Endothelial cell of umbilical vein (primary cell): ENCODE results near the gene LGI2. TPM values are rescaled to one million over a fixed set of nuclear protein-coding genes. Genes with fewer than 3 reads are reported as not detected.

Experiments used
- BruUV-seq: library from RNA; stranded (reverse); fragments of 400-500 nt; replicated peaks from 2 replicates; lab custom pipeline; 2021; lab: Mats Ljungman, UMichigan
- CTCF ChIA-PET: fragments of 300-600, 350-600 bp; sonication (Branson Sonifier 250); formaldehyde crosslinking; loops from one replicate; lab custom pipeline; 2021; ENCODE audit warnings: antibody characterized with exemption, inconsistent platforms; lab: Charles Lee
- POLR2A ChIA-PET: fragments of 300-600, 350-600 bp; sonication (Branson Sonifier 250); formaldehyde crosslinking; loops from one replicate; lab custom pipeline; 2021; ENCODE audit warnings: antibody characterized with exemption, inconsistent platforms; lab: Charles Lee
- DNase-seq: peaks from one replicate; pipeline ENCODE4 v3.0.0-alpha.2; 2011; ENCODE audit warnings: low read depth, low spot score
- FAIRE-seq: peaks from 2 replicates; lab custom pipeline; 2011; peaks lifted over from hg19 to GRCh38; lab: Jason Lieb, UNC
- H2AFZ ChIP-seq: 2 replicates; pipeline ENCODE4 v1.6.0; 2012; ENCODE audit warnings: low read depth, low read length, control low read depth, inconsistent platforms
- H3K27ac ChIP-seq: 2 replicates; pipeline ENCODE4 v1.5.1; 2011; ENCODE audit warnings: low read depth, mild to moderate bottlenecking, control low read depth, low read length, moderate library complexity; ENCODE audit not compliant: insufficient read depth
- H3K27me3 ChIP-seq, 2 experiments: 2 replicates each; pipeline versions ENCODE4 v1.6.0 to v1.6.1; 2011; ENCODE audit warnings: low read length in 2 of 2, mixed read lengths in 1 of 2; ENCODE audit not compliant: control insufficient read depth in 2 of 2, insufficient read depth in 2 of 2
- H3K36me3 ChIP-seq, 2 experiments: 2 replicates in 1 of 2; 3 replicates in 1 of 2; pipeline ENCODE4 v1.5.1; 2011; ENCODE audit warnings: low read length in 2 of 2, mild to moderate bottlenecking in 1 of 2, moderate library complexity in 1 of 2; ENCODE audit not compliant: control insufficient read depth in 2 of 2, insufficient read depth in 2 of 2; ENCODE audit errors: extremely low read depth in 1 of 2
- H3K4me1 ChIP-seq: 3 replicates; pipeline ENCODE4 v1.5.1; 2011; ENCODE audit warnings: mild to moderate bottlenecking, low read length; ENCODE audit not compliant: control insufficient read depth, insufficient read depth; ENCODE audit errors: extremely low read depth
- H3K4me2 ChIP-seq: 2 replicates; pipeline ENCODE4 v1.6.1; 2011; ENCODE audit warnings: low read length, control low read depth, mixed read lengths; ENCODE audit not compliant: insufficient read depth
- H3K4me3 ChIP-seq, 3 experiments: fragments of 200-600 bp in 1 of 3; sonication (generic), shearing (Covaris generic) in 1 of 3; replicated peaks in 1 of 3; 2 replicates each; pipeline ENCODE4 v1.5.1; 2011 to 2016; ENCODE audit warnings: control low read depth in 3 of 3, low read length in 3 of 3, mild to moderate bottlenecking in 2 of 3, inconsistent platforms in 1 of 3, low read depth in 1 of 3, moderate library complexity in 1 of 3; ENCODE audit not compliant: insufficient read depth in 1 of 3
- H3K79me2 ChIP-seq: 2 replicates; pipeline ENCODE4 v1.6.0; 2012; ENCODE audit warnings: low read length, inconsistent platforms; ENCODE audit not compliant: control insufficient read depth, insufficient read depth
- H3K9ac ChIP-seq: replicated peaks from 2 replicates; pipeline ENCODE3; 2011; ENCODE audit warnings: low read length, control low read depth; ENCODE audit not compliant: insufficient read depth; ENCODE audit errors: extremely low read depth
- H3K9me1 ChIP-seq: replicated peaks from 3 replicates; pipeline ENCODE4 v1.6.0; 2011; ENCODE audit warnings: mild to moderate bottlenecking, low read length; ENCODE audit not compliant: control insufficient read depth, insufficient read depth; ENCODE audit errors: extremely low read depth
- H3K9me3 ChIP-seq: replicated peaks from 2 replicates; pipeline ENCODE4 v1.5.1; 2012; ENCODE audit warnings: low read length, inconsistent platforms; ENCODE audit not compliant: control insufficient read depth, insufficient read depth
- H4K20me1 ChIP-seq: replicated peaks from 2 replicates; pipeline ENCODE3; 2011; ENCODE audit warnings: mild to moderate bottlenecking, low read length; ENCODE audit not compliant: control insufficient read depth, insufficient read depth; ENCODE audit errors: extremely low read depth
- CTCF ChIP-seq, 2 donors: IDR thresholded peaks; 1 replicate in 1 of 2; 2 replicates in 1 of 2; pipeline ENCODE4 v1.5.1; 2011; ENCODE audit warnings: low read length in 2 of 2, mild to moderate bottlenecking in 2 of 2, moderate library complexity in 2 of 2, control low read depth in 1 of 2, inconsistent platforms in 1 of 2, low read depth in 1 of 2; ENCODE audit not compliant: insufficient read depth in 1 of 2; ENCODE audit errors: extremely low read depth in 1 of 2
- EZH2 ChIP-seq: IDR thresholded peaks from 2 replicates; pipeline ENCODE4 v1.6.1; 2012; ENCODE audit warnings: borderline replicate concordance, low read depth, mild to moderate bottlenecking, moderate library complexity, low read length, inconsistent platforms; ENCODE audit not compliant: severe bottlenecking
- GATA2 ChIP-seq: IDR thresholded peaks from 2 replicates; pipeline ENCODE4 v1.7.0; 2011; ENCODE audit warnings: low read depth, mild to moderate bottlenecking, moderate library complexity, mixed read lengths, low read length; ENCODE audit not compliant: insufficient read length, insufficient read depth
- JUN ChIP-seq: IDR thresholded peaks from 2 replicates; pipeline ENCODE4 v1.6.1; 2011; ENCODE audit warnings: borderline replicate concordance, low read depth; ENCODE audit not compliant: insufficient read length, insufficient read depth
- MAX ChIP-seq: IDR thresholded peaks from 2 replicates; pipeline ENCODE4 v1.6.1; 2011; ENCODE audit not compliant: insufficient read depth, insufficient read length
- MYC ChIP-seq: IDR thresholded peaks from one replicate; pipeline ENCODE4 v1.6.1; 2011; ENCODE audit warnings: mild to moderate bottlenecking, low read depth, low read length
- POLR2A ChIP-seq: IDR thresholded peaks from 2 replicates; pipeline ENCODE4 v1.6.1; 2012; ENCODE audit warnings: low read depth, mild to moderate bottlenecking, control low read depth, low read length
- POLR2AphosphoS5 ChIP-seq: IDR thresholded peaks from 2 replicates; pipeline ENCODE4 v1.6.1; 2012; ENCODE audit warnings: low read depth, mild to moderate bottlenecking, control low read depth, low read length, moderate library complexity; ENCODE audit not compliant: insufficient read depth
- dilution Hi-C: fragments of 300-500 bp; cut with MboI; formaldehyde crosslinking; loops from one replicate; pipeline ENCODE4 v1.15.0; 2019; ENCODE audit warnings: low sequenced_read_pairs; ENCODE audit not compliant: extremely low pct_ligation_motif_present
- intact Hi-C: fragments of 100-400 bp; cut with micrococcal nuclease; formaldehyde crosslinking; loops from one replicate; pipeline ENCODE4 v1.10.0; 2022
- polyA plus RNA-seq, 4 experiments: library from polyadenylated mRNA; depleted of rRNA in 3 of 4; stranded (reverse) in 3 of 4; unstranded in 1 of 4; fragments of >200 nt; gene quantifications; 2 replicates each; pipeline versions ENCODE4 v1.2.1 to v1.2.3, GENCODE V29; 2011 to 2012; ENCODE audit warnings: missing spikeins in 1 of 4
- total RNA-seq: library from RNA; stranded (reverse); gene quantifications from 2 replicates; pipeline ENCODE4 v1.2.3, GENCODE V29; 2021

The LGI2 gene
- total and polyA plus RNA-seq, 2 donors (not counting 3 experiments of a cell fraction or from before 2014, with no cell fraction given), result not detected

GRCh38 chr4:25061602-25062001, 30.9 kb upstream of the LGI2 start:
- DNase-seq (no peak), FAIRE-seq (no peak)
- Histone ChIP-seq H3K27ac (no peak overlapping the region), H3K4me2 (no peak overlapping the region), H2AFZ (no peak overlapping the region), H3K9ac (no peak overlapping the region), H3K27me3 (peaks cover 0 to 9% of the 10 kb centered on the region in 2 experiments), H3K36me3 (no peaks in the 10 kb centered on the region), H3K9me1 (no peaks in the 10 kb centered on the region), H3K4me1 (no peaks in the 10 kb centered on the region), H3K4me3 (no peak overlapping the region), H4K20me1 (no peaks in the 10 kb centered on the region), H3K9me3 (no peaks in the 10 kb centered on the region), H3K79me2 (no peaks in the 10 kb centered on the region)
- ChIA-PET POLR2A (no interaction called here), CTCF (no interaction called here)
- no TSS peak for BruUV-seq
- no peak for TF ChIP-seq CTCF (IDR thresholded peaks at IDR 0.05; ENCODE audit: extremely low read depth in 1 of 2, insufficient read depth in 1 of 2, low read depth in 1 of 2, low read length in 2 of 2)
- TF ChIP-seq POLR2AphosphoS5, result no peak
- no peak for TF ChIP-seq MYC
- TF ChIP-seq JUN, result no peak
- no peak for TF ChIP-seq MAX
- TF ChIP-seq EZH2, result no peak
- no peak for TF ChIP-seq GATA2
- no peak for TF ChIP-seq POLR2A
- dilution Hi-C loops, result no loop called here
- intact Hi-C loops, result no loop called here
